HG03558 (cell line): ENCODE measurements around the gene SOX4.
A peak's percentile ranks its signal among the peaks of the same experiment; 100 is the strongest.
"Not testable (repeated sequence)": the region's sequence is repeated elsewhere in the genome, so short reads cannot be mapped to it uniquely, and the experiment has no call there.

ENCODE experiments used
- ATAC-seq: cut with Tn5 transposase; IDR thresholded peaks from one replicate; pipeline ENCODE4 v1.9.1; 2021; ENCODE audit warnings: moderate number of reproducible peaks; ENCODE audit not compliant: unreplicated experiment; ENCODE audit errors: extremely low read depth

The SOX4 gene

GRCh38 chr6:21593412-21593926 is at the start of gene SOX4:
TSS of gene SOX4 (plus strand) at chr6:21593751. CDS start at chr6:21594535, 784 bp downstream.
- ATAC-seq = peak; percentile 49

GRCh38 chr6:21552286-21552685 is 41.3 kb upstream of the SOX4 start:
- ATAC-seq = not testable (repeated sequence)

- no peak for ATAC-seq
These were observed 39.3 kb upstream of the SOX4 start for GRCh38 chr6:21554286-21554685.

- ATAC-seq = no peak
These were observed 38.4 kb upstream of the SOX4 start for GRCh38 chr6:21555197-21555596.

- no peak for ATAC-seq
These were observed 37.0 kb upstream of the SOX4 start for GRCh38 chr6:21556511-21556910.

GRCh38 chr6:21556968-21557721 is 36.4 kb upstream of the SOX4 start:
- ATAC-seq = no peak

GRCh38 chr6:21559238-21559637 is 34.3 kb upstream of the SOX4 start:
- no peak for ATAC-seq

- ATAC-seq = no peak
These were observed 33.3 kb upstream of the SOX4 start for GRCh38 chr6:21560249-21560648.

GRCh38 chr6:21565431-21565830 is 28.1 kb upstream of the SOX4 start:
- no peak for ATAC-seq

GRCh38 chr6:21578523-21578922 is 15.0 kb upstream of the SOX4 start:
- no peak for ATAC-seq

- ATAC-seq = no peak
These were observed 10.9 kb upstream of the SOX4 start for GRCh38 chr6:21582651-21583050.

GRCh38 chr6:21586300-21586699 is 7.3 kb upstream of the SOX4 start:
- ATAC-seq = no peak

- ATAC-seq = no peak
These were observed 6.8 kb upstream of the SOX4 start for GRCh38 chr6:21586740-21587178.

GRCh38 chr6:21587179-21587960 is 6.2 kb upstream of the SOX4 start:
- ATAC-seq = no peak

GRCh38 chr6:21587961-21588480 is 5.5 kb upstream of the SOX4 start:
- no peak for ATAC-seq

GRCh38 chr6:21588481-21589351 is 4.8 kb upstream of the SOX4 start:
- no peak for ATAC-seq

GRCh38 chr6:21589352-21590345 is 3.9 kb upstream of the SOX4 start:
- peak; percentile 16 for ATAC-seq

- no peak for ATAC-seq
These were observed 3.2 kb upstream of the SOX4 start for GRCh38 chr6:21590346-21590745.

GRCh38 chr6:21591446-21591845 is 2.1 kb upstream of the SOX4 start:
- ATAC-seq = no peak
